ENCODE data around the gene RERE.

DNA sequence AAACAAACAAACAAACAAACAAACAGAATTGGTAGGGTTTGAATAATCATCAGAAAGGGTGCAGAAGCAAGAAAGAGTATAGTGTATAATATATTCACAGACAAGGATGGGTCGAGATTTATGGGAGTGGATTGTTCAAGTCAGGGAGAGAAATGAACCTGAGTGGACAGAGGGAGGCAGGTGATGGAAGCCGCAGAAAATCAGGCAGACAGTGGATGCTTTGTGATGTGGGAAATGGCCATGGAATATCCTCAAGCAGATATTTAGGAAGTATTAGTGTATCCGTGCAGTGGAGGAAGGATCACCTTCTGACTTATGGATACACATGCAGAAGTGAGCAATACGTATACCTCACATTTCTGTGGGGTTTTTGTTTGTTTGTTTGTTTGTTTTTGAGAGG, 513.6 kb downstream of the RERE start:
- TF ChIP-seq POLR2A (IDR thresholded peaks at IDR 0.05) = no peak
- TF ChIP-seq, protein P1, sequence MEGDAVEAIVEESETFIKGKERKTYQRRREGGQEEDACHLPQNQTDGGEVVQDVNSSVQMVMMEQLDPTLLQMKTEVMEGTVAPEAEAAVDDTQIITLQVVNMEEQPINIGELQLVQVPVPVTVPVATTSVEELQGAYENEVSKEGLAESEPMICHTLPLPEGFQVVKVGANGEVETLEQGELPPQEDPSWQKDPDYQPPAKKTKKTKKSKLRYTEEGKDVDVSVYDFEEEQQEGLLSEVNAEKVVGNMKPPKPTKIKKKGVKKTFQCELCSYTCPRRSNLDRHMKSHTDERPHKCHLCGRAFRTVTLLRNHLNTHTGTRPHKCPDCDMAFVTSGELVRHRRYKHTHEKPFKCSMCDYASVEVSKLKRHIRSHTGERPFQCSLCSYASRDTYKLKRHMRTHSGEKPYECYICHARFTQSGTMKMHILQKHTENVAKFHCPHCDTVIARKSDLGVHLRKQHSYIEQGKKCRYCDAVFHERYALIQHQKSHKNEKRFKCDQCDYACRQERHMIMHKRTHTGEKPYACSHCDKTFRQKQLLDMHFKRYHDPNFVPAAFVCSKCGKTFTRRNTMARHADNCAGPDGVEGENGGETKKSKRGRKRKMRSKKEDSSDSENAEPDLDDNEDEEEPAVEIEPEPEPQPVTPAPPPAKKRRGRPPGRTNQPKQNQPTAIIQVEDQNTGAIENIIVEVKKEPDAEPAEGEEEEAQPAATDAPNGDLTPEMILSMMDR (IDR thresholded peaks at IDR 0.05) = no peak

Measured in uterus (tissue), 2 donors.